IMR-90 (cell line): ENCODE data around the gene EMC1. TPM values are rescaled to one million over a fixed set of nuclear protein-coding genes. Genes with fewer than 3 reads are reported as not detected.

Source experiments
- ATAC-seq: fragments of 200-7000 bp; cut with Tn5 transposase; 2 replicates; pipeline ENCODE4 v1.9.1; 2020; ENCODE audit warnings: low read depth, mild to moderate bottlenecking, moderate library complexity
- BruUV-seq: library from RNA; stranded (reverse); fragments of 400-500 nt; replicated peaks from 2 replicates; lab custom pipeline; 2021; lab: Mats Ljungman, UMichigan
- CTCF ChIA-PET: fragments of 300-600 bp; formaldehyde crosslinking; extraction: SDS; loops from one replicate; lab custom pipeline; 2021; ENCODE audit warnings: antibody characterized with exemption; lab: Yijun Ruan, JAX
- POLR2A ChIA-PET: fragments of 300-600 bp; sonication (Branson Sonifier 250); formaldehyde crosslinking; loops from one replicate; lab custom pipeline; 2022; ENCODE audit warnings: antibody characterized with exemption; ENCODE audit not compliant: unreplicated experiment; lab: Charles Lee
- DNase-seq: peaks from one replicate; pipeline ENCODE4 v3.0.0; 2013
- H2AFZ ChIP-seq: replicated peaks from 2 replicates; pipeline ENCODE3; 2013; ENCODE audit warnings: low read length, mild to moderate bottlenecking; ENCODE audit not compliant: poor library complexity
- H2AK5ac ChIP-seq: 2 replicates; pipeline ENCODE4 v1.6.1; 2013; ENCODE audit warnings: low read depth, low read length, inconsistent platforms
- H2AK9ac ChIP-seq: replicated peaks from 2 replicates; pipeline ENCODE3; 2013; ENCODE audit warnings: mild to moderate bottlenecking, low read depth, low read length, moderate library complexity; ENCODE audit not compliant: poor library complexity
- H2BK120ac ChIP-seq: 2 replicates; pipeline ENCODE4 v1.6.1; 2013; ENCODE audit warnings: low read depth, low read length, inconsistent platforms
- H2BK15ac ChIP-seq: 3 replicates; pipeline ENCODE4 v1.6.1; 2013; ENCODE audit warnings: low read depth, low read length, inconsistent platforms
- H2BK20ac ChIP-seq: 2 replicates; pipeline ENCODE4 v1.6.1; 2013; ENCODE audit warnings: low read depth, mild to moderate bottlenecking, inconsistent platforms, low read length, moderate library complexity
- H2BK5ac ChIP-seq: 2 replicates; pipeline ENCODE4 v1.6.1; 2013; ENCODE audit warnings: mild to moderate bottlenecking, low read depth, low read length, inconsistent platforms; ENCODE audit not compliant: poor library complexity, severe bottlenecking
- H3K14ac ChIP-seq: replicated peaks from 2 replicates; pipeline ENCODE4 v1.6.1; 2013; ENCODE audit warnings: low read depth, low read length, inconsistent platforms
- H3K18ac ChIP-seq: 2 replicates; pipeline ENCODE4 v1.6.1; 2013; ENCODE audit warnings: low read depth, low read length, control low read depth
- H3K23ac ChIP-seq: 2 replicates; pipeline ENCODE4 v1.6.1; 2013; ENCODE audit warnings: low read depth, low read length, inconsistent platforms
- H3K27ac ChIP-seq: 2 replicates; pipeline ENCODE4 v1.5.1; 2013; ENCODE audit warnings: mild to moderate bottlenecking, control low read depth, low read length; ENCODE audit not compliant: insufficient read depth
- H3K27me3 ChIP-seq: 2 replicates; pipeline ENCODE4 v1.6.1; 2013; ENCODE audit warnings: low read length; ENCODE audit not compliant: control insufficient read depth, insufficient read depth
- H3K36me3 ChIP-seq: 2 replicates; pipeline ENCODE4 v1.6.1; 2013; ENCODE audit warnings: low read length, mixed read lengths; ENCODE audit not compliant: control insufficient read depth, insufficient read depth
- H3K4ac ChIP-seq: 2 replicates; pipeline ENCODE4 v1.6.1; 2013; ENCODE audit warnings: low read depth, low read length, inconsistent platforms
- H3K4me1 ChIP-seq: 2 replicates; pipeline ENCODE4 v1.6.1; 2013; ENCODE audit warnings: low read length, mixed read lengths; ENCODE audit not compliant: control insufficient read depth, insufficient read depth
- H3K4me2 ChIP-seq: 2 replicates; pipeline ENCODE4 v1.6.1; 2013; ENCODE audit warnings: low read depth, mild to moderate bottlenecking, control low read depth, low read length, moderate library complexity
- H3K4me3 ChIP-seq: 2 replicates; pipeline ENCODE4 v1.5.1; 2013; ENCODE audit warnings: low read depth, mild to moderate bottlenecking, control low read depth, low read length, moderate library complexity; ENCODE audit not compliant: insufficient read depth
- H3K56ac ChIP-seq: 2 replicates; pipeline ENCODE4 v1.6.1; 2013; ENCODE audit warnings: low read length, inconsistent platforms; ENCODE audit not compliant: insufficient read depth; ENCODE audit errors: extremely low read depth
- H3K79me1 ChIP-seq, 2 experiments: 2 replicates each; pipeline ENCODE4 v1.6.1; 2013; ENCODE audit warnings: low read length in 2 of 2, inconsistent platforms in 1 of 2, low read depth in 1 of 2
- H3K9ac ChIP-seq: 2 replicates; pipeline ENCODE4 v1.6.1; 2013; ENCODE audit warnings: low read depth, low read length, control low read depth
- H3K9me1 ChIP-seq: 2 replicates; pipeline ENCODE4 v1.6.1; 2013; ENCODE audit warnings: low read length, inconsistent platforms; ENCODE audit not compliant: insufficient read depth
- H3K9me3 ChIP-seq: 2 replicates; pipeline ENCODE4 v1.6.1; 2013; ENCODE audit warnings: low read length; ENCODE audit not compliant: control insufficient read depth, insufficient read depth
- H4K20me1 ChIP-seq: 2 replicates; pipeline ENCODE4 v1.6.1; 2013; ENCODE audit warnings: low read length, inconsistent platforms; ENCODE audit not compliant: insufficient read depth
- H4K5ac ChIP-seq: 2 replicates; pipeline ENCODE4 v1.6.1; 2013; ENCODE audit warnings: mild to moderate bottlenecking, low read depth, low read length, control low read depth
- H4K8ac ChIP-seq, 2 experiments: 2 replicates each; pipeline ENCODE4 v1.6.1; 2013; ENCODE audit warnings: low read depth in 2 of 2, low read length in 2 of 2, control low read depth in 1 of 2, inconsistent platforms in 1 of 2
- H4K91ac ChIP-seq: 2 replicates; pipeline ENCODE4 v1.6.1; 2013; ENCODE audit warnings: low read depth, low read length, inconsistent platforms; ENCODE audit not compliant: insufficient read depth
- BHLHE40 ChIP-seq: fragments of 150-350 bp; IDR thresholded peaks from 2 replicates; pipeline ENCODE4 v1.6.1; 2016; ENCODE audit warnings: mild to moderate bottlenecking, low read depth, low read length
- CEBPB ChIP-seq: IDR thresholded peaks from 2 replicates; pipeline ENCODE4 v1.6.1; 2012; ENCODE audit warnings: low read depth, low read length, improper control_type of control experiment
- CHD1 ChIP-seq: IDR thresholded peaks from 2 replicates; pipeline ENCODE4 v1.6.1; 2012; ENCODE audit warnings: low read depth, low read length, improper control_type of control experiment
- FOS ChIP-seq: fragments of 150-350 bp; IDR thresholded peaks from 2 replicates; pipeline ENCODE4 v1.6.1; 2016; ENCODE audit warnings: low read depth, low read length
- MAFK ChIP-seq: IDR thresholded peaks from 2 replicates; pipeline ENCODE4 v1.6.1; 2012; ENCODE audit warnings: low read depth, low read length, improper control_type of control experiment
- MAZ ChIP-seq: IDR thresholded peaks from 2 replicates; pipeline ENCODE4 v1.6.1; 2012; ENCODE audit warnings: low read depth, mild to moderate bottlenecking, low read length, improper control_type of control experiment, moderate library complexity, borderline replicate concordance
- MXI1 ChIP-seq: IDR thresholded peaks from 2 replicates; pipeline ENCODE4 v1.6.1; 2012; ENCODE audit warnings: low read depth, mild to moderate bottlenecking, low read length, moderate library complexity, borderline replicate concordance
- NFE2L2 ChIP-seq: fragments of 150-350 bp; IDR thresholded peaks from 2 replicates; pipeline ENCODE4 v1.6.1; 2016; ENCODE audit warnings: low read depth, mild to moderate bottlenecking, low read length
- POLR2A ChIP-seq: IDR thresholded peaks from 2 replicates; pipeline ENCODE4 v1.6.1; 2012; ENCODE audit warnings: mild to moderate bottlenecking, low read depth, low read length
- RAD21 ChIP-seq: IDR thresholded peaks from 2 replicates; pipeline ENCODE4 v1.6.1; 2012; ENCODE audit warnings: low read length, improper control_type of control experiment
- RCOR1 ChIP-seq: IDR thresholded peaks from 2 replicates; pipeline ENCODE4 v1.6.1; 2012; ENCODE audit warnings: mild to moderate bottlenecking, low read length, improper control_type of control experiment; ENCODE audit not compliant: insufficient replicate concordance
- RFX5 ChIP-seq: IDR thresholded peaks from 2 replicates; pipeline ENCODE4 v1.8.0; 2012; ENCODE audit warnings: low read depth, mild to moderate bottlenecking, low read length, moderate library complexity
- SMC3 ChIP-seq: fragments of 150-350 bp; IDR thresholded peaks from 2 replicates; pipeline ENCODE4 v1.6.1; 2016; ENCODE audit warnings: low read depth, mild to moderate bottlenecking, antibody characterized with exemption, low read length, moderate library complexity
- WGBS, 2 experiments: methylation state at CpG; one replicate each; pipeline versions ENCODE4 v1.1.5 to v1.1.7; 2013; ENCODE audit warnings: missing lambda C conversion rate in 2 of 2; ENCODE audit not compliant: insufficient read length in 1 of 2; ENCODE audit errors: extremely low coverage in 2 of 2; 5-methylcytosine and 5-hydroxymethylcytosine counted together
- dilution Hi-C: fragments of 300-500 bp; cut with HindIII; formaldehyde crosslinking; loops from one replicate; pipeline ENCODE4 v1.14.3; 2018; ENCODE audit warnings: low sequenced_read_pairs; ENCODE audit not compliant: unreplicated experiment
- in situ Hi-C: fragments of 300-500 bp; cut with MboI; formaldehyde crosslinking; loops from 3 replicates; pipeline ENCODE4 v1.14.3; 2019; ENCODE audit warnings: low sequenced_read_pairs, inconsistent platforms, mixed read lengths
- intact Hi-C: fragments of 100-400 bp; cut with micrococcal nuclease; formaldehyde crosslinking; loops from 2 replicates; pipeline ENCODE4 v1.10.0; 2022
- polyA plus RNA-seq, 3 experiments: library from polyadenylated mRNA; depleted of rRNA; stranded (reverse); fragments of >200 nt; gene quantifications; 2 replicates each; pipeline ENCODE4 v1.2.3, GENCODE V29; 2012; ENCODE audit warnings: low replicate concordance in 1 of 3
- total RNA-seq: library from RNA; depleted of rRNA; stranded (reverse); fragments of >200 nt; gene quantifications from 2 replicates; pipeline ENCODE4 v1.2.3, GENCODE V29; 2012
- TF ChIP-seq, protein P1 (sequence below): conservative IDR thresholded peaks from 2 replicates; pipeline ENCODE4 v1.5.1; 2012; ENCODE audit warnings: mild to moderate bottlenecking, low read depth, low read length, improper control_type of control experiment
- TF ChIP-seq, protein P2 (sequence below): fragments of 150-350 bp; IDR thresholded peaks from 2 replicates; pipeline ENCODE4 v1.6.1; 2016; ENCODE audit warnings: low read depth, mild to moderate bottlenecking, low read length, moderate library complexity, borderline replicate concordance
- TF ChIP-seq, protein P3 (sequence below): fragments of 150-350 bp; IDR thresholded peaks from 2 replicates; pipeline ENCODE4 v1.6.1; 2017; ENCODE audit warnings: mild to moderate bottlenecking, antibody characterized with exemption, low read length, low read depth

EMC1 gene
- total and polyA plus RNA-seq, 2 of the 4 experiments (the other 2 are of a cell fraction) = 65.4 to 114 TPM

DNA sequence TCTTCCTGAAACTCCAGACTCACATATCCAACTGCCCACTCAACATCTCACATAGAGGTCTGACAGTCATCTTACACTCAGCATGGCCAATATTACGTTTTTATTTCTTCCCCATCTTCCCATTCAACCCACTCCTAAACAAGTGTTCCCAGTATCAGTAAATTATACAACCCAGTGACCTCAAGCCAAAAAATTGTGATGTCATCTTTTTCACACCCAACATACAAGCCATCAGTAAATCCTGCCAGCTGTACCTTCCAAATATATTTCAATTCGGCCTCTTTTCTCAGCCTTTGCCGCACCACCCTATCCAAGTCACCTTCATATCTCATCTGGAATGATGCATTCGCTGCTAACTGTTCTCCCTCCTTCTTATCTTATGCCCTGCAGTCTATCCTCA, 60.9 kb downstream of the EMC1 start:
- 87% methylated on average over 4 of the region's 4 CpGs; no CpG with 5 or more reads in 1 of the 2 experiments for WGBS, 2 experiments
- no TSS peak for BruUV-seq
- POLR2A ChIA-PET = no interaction called here

More for the DNA sequence above, 60.9 kb downstream of the EMC1 start:
- no peak overlapping the region for H3K4me3 ChIP-seq
- H2BK20ac ChIP-seq = no peak overlapping the region
- DNase-seq (no peak), ATAC-seq (no peak)
- peaks cover 34% of the 10 kb centered on the region for H4K20me1 ChIP-seq
- no peak overlapping the region for H3K27ac ChIP-seq
- H2BK15ac ChIP-seq = no peak overlapping the region
- H4K8ac ChIP-seq = no peak overlapping the region
- H3K79me1 ChIP-seq = peaks cover 42 to 53% of the 10 kb centered on the region in 2 experiments
- H3K9me3 ChIP-seq = no peaks in the 10 kb centered on the region
- H3K14ac ChIP-seq = no peak overlapping the region
- in situ Hi-C loops (no loop called here), intact Hi-C loops (no loop called here), dilution Hi-C loops (no loop called here)
- CTCF ChIA-PET = no interaction called here
- peaks cover 3% of the 10 kb centered on the region for H3K4me1 ChIP-seq
- no peaks in the 10 kb centered on the region; the same call in 1 of the 2 replicates for H3K9me1 ChIP-seq
- no peak overlapping the region for H3K23ac ChIP-seq
- no peak overlapping the region for H3K4ac ChIP-seq
- no peak overlapping the region for H3K9ac ChIP-seq
- no peak overlapping the region for H2BK120ac ChIP-seq
- H3K27me3 ChIP-seq = no peaks in the 10 kb centered on the region
- H4K91ac ChIP-seq = no peak overlapping the region
- no peak overlapping the region for H3K4me2 ChIP-seq
- H3K56ac ChIP-seq = no peak overlapping the region
- no peak overlapping the region for H3K18ac ChIP-seq
- no peak overlapping the region for H4K5ac ChIP-seq
- H2AK5ac ChIP-seq = no peak overlapping the region
- peaks cover 61% of the 10 kb centered on the region for H3K36me3 ChIP-seq
- no peak overlapping the region for H2AFZ ChIP-seq
- no peak overlapping the region for H2BK5ac ChIP-seq
- no peak overlapping the region for H2AK9ac ChIP-seq
- TF ChIP-seq RFX5 (no peak), FOS (no peak), MXI1 (no peak), BHLHE40 (no peak), RAD21 (no peak), CEBPB (no peak), CHD1 (no peak), MAZ (no peak), NFE2L2 (no peak), MAFK (no peak), RCOR1 (no peak), POLR2A (no peak), SMC3 (no peak)
- TF ChIP-seq, protein P1, sequence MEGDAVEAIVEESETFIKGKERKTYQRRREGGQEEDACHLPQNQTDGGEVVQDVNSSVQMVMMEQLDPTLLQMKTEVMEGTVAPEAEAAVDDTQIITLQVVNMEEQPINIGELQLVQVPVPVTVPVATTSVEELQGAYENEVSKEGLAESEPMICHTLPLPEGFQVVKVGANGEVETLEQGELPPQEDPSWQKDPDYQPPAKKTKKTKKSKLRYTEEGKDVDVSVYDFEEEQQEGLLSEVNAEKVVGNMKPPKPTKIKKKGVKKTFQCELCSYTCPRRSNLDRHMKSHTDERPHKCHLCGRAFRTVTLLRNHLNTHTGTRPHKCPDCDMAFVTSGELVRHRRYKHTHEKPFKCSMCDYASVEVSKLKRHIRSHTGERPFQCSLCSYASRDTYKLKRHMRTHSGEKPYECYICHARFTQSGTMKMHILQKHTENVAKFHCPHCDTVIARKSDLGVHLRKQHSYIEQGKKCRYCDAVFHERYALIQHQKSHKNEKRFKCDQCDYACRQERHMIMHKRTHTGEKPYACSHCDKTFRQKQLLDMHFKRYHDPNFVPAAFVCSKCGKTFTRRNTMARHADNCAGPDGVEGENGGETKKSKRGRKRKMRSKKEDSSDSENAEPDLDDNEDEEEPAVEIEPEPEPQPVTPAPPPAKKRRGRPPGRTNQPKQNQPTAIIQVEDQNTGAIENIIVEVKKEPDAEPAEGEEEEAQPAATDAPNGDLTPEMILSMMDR = no peak
- TF ChIP-seq, protein P2, sequence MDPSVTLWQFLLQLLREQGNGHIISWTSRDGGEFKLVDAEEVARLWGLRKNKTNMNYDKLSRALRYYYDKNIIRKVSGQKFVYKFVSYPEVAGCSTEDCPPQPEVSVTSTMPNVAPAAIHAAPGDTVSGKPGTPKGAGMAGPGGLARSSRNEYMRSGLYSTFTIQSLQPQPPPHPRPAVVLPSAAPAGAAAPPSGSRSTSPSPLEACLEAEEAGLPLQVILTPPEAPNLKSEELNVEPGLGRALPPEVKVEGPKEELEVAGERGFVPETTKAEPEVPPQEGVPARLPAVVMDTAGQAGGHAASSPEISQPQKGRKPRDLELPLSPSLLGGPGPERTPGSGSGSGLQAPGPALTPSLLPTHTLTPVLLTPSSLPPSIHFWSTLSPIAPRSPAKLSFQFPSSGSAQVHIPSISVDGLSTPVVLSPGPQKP = no peak
- TF ChIP-seq, protein P3, sequence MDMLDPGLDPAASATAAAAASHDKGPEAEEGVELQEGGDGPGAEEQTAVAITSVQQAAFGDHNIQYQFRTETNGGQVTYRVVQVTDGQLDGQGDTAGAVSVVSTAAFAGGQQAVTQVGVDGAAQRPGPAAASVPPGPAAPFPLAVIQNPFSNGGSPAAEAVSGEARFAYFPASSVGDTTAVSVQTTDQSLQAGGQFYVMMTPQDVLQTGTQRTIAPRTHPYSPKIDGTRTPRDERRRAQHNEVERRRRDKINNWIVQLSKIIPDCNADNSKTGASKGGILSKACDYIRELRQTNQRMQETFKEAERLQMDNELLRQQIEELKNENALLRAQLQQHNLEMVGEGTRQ = no peak
